ENCODE data around the gene BTBD7.

The BTBD7 gene

GRCh38 chr14:93328546-93328945 is 4.3 kb downstream of the BTBD7 start:
- DNase-seq = no peak

GRCh38 chr14:93326196-93326595 is 6.6 kb downstream of the BTBD7 start:
- DNase-seq = no peak

- DNase-seq = no peak
Observed at GRCh38 chr14:93323600-93324174, 9.1 kb downstream of the BTBD7 start.

- no peak for DNase-seq
Observed at GRCh38 chr14:93322929-93323599, 9.8 kb downstream of the BTBD7 start.

- DNase-seq = no peak
Observed at GRCh38 chr14:93320489-93320888, 12.3 kb downstream of the BTBD7 start.

GRCh38 chr14:93319958-93320357 is 12.9 kb downstream of the BTBD7 start:
- DNase-seq = no peak

- DNase-seq = no peak
Observed at GRCh38 chr14:93319494-93319893, 13.3 kb downstream of the BTBD7 start.

- DNase-seq = no peak
Observed at GRCh38 chr14:93318927-93319326, 13.9 kb downstream of the BTBD7 start.

GRCh38 chr14:93317875-93318807 is 14.7 kb downstream of the BTBD7 start:
- no peak for DNase-seq

GRCh38 chr14:93317210-93317874 is 15.5 kb downstream of the BTBD7 start:
- DNase-seq = no peak

- DNase-seq = no peak
Observed at GRCh38 chr14:93316716-93317115, 16.1 kb downstream of the BTBD7 start.

- DNase-seq = no peak
Observed at GRCh38 chr14:93315575-93315974, 17.3 kb downstream of the BTBD7 start.

GRCh38 chr14:93311082-93311481 is 21.8 kb downstream of the BTBD7 start:
- no peak for DNase-seq

- no peak for DNase-seq
Observed at GRCh38 chr14:93309427-93309966, 23.3 kb downstream of the BTBD7 start.

- DNase-seq = no peak
Observed at GRCh38 chr14:93308686-93309345, 24.0 kb downstream of the BTBD7 start.

GRCh38 chr14:93306812-93307211 is 26.0 kb downstream of the BTBD7 start:
- no peak for DNase-seq

GRCh38 chr14:93305725-93306418 is 27.0 kb downstream of the BTBD7 start:
- DNase-seq = no peak

- DNase-seq = no peak
Observed at GRCh38 chr14:93304771-93305170, 28.1 kb downstream of the BTBD7 start.

- DNase-seq = no peak
Observed at GRCh38 chr14:93303659-93304058, 29.2 kb downstream of the BTBD7 start.

GRCh38 chr14:93302688-93303581 is 29.9 kb downstream of the BTBD7 start:
- DNase-seq = no peak

Measured in KG1 (cell line).